Hepatic stellate cell (primary cell): Measurements from ENCODE around the gene TMEM256.

Experiments used
- DNase-seq: peaks from one replicate; pipeline ENCODE4 v3.0.0; 2011; ENCODE audit warnings: low spot score

The TMEM256 gene

GRCh38 chr17:7407485-7408251 lies 3.8 kb upstream of the TMEM256 start, which contains the start of gene NLGN2:
NLGN2 (plus strand) TSS chr17:7407845; CDS start chr17:7408256, 411 bp downstream.
- DNase-seq, result no peak

- no peak for DNase-seq
Measured at GRCh38 chr17:7407082-7407481, 3.2 kb upstream of the TMEM256 start.

GRCh38 chr17:7406235-7406825 lies 2.4 kb upstream of the TMEM256 start:
- DNase-seq, result no peak

DNA sequence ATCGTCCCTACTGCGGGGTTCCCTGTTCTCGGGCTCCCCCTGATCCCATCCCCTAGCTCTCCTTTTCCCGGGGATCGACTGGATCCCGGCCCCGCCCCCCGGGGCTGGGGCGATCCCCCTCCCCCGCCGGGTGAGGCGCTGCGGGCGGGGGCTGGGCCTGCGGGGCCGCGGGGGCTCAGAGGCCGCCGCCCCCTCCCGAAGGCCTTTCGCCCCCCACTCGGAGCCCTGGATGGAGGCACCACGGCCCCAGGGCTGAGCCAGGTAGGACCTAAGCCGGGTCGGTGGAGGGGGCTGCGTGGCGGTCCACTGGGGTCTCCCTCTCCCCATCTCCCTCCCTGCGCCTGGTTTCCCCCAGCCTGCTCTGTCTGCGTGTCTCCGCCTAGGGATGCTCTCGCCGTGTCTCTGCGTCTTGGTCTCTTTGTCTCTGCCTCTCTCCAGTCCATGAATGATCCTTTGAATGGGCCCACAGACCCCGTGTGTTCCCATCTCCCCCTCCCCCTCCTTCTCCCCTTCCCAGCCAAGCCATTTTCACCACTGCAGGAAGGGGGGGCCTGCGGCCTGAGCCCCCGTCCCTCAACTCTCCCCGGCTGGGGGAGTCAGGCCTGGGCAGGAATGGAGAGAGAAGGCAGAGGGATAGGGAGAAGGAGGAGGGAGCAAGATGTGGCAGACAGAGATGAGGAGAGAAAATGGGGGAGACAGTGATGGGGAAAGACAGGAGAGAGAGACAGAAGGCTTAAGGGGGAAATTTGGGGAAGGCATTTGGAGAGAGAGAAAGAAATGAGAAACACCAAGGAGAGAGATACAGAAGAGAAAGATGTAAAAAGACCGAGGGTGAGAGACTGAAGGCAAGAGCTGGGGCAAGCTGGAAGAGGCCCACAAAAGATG lies 1.7 kb upstream of the TMEM256 start:
- peak; percentile 44 for DNase-seq

GRCh38 chr17:7404737-7405349 lies 946 bp upstream of the TMEM256 start:
- DNase-seq, result peak; percentile 64

- peak; percentile 90 for DNase-seq
Measured at GRCh38 chr17:7403727-7403976, 245 bp downstream of the TMEM256 start.

DNA sequence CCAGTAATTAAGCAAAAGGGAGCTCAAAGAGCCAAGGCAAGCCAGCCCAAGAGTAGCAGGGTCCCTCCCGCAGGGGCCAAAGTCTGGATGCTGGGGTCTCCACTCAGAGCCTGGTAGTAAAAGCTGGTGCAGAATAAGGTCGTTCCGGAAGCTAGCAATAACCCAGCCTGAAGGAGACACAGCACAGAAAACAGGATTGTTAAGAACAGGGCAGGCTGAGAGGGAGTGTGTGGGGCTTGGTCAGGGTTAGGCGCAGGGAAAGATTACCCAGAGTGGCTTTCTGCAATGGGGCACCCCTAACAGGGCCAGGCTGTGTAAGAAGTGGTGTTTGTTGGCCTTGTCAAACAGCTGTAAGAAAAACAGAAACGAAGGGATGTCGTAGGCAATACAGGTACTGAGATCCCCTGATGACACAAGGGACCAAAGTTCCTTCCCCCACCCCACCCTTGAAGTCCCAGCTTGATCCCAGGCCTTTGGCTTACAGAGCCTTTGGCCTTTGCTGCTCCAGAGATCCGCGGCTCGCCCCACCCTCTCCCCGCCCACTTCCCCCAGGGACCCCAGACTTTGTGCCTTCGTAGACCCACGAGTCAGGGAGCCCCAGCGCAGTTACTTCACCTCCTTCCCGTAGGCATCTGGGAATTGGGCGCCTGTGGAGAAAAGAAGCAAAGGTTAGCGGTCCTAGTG lies 712 bp downstream of the TMEM256 start:
- no peak for DNase-seq

DNA sequence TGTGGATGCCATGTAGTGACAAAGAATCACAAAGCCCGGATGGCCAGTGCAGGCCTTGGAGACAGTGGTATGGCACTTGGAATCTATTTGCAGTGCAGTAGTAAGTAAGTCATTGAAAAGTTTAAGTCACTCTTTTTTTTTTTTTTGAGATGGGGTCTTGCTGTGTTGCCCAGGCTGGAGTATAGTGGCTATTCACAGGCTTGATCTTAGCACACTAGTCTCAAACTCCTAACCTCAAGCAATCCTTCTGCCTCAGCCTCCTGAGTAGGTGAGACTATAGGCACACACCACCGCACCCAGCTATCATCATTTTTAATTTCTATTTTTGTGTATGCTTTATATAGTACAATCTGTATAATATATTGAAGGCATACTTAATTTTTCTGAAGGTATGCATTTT lies 5.3 kb downstream of the TMEM256 start:
- DNase-seq, result no peak

- DNase-seq, result no peak
Measured at GRCh38 chr17:7396147-7396546, 7.8 kb downstream of the TMEM256 start.

- DNase-seq, result peak; percentile 93
Measured at GRCh38 chr17:7394452-7395191, 9.3 kb downstream of the TMEM256 start, which contains the start of gene PLSCR3. PLSCR3 (minus strand) TSS chr17:7394525; CDS start chr17:7394110, 415 bp downstream.

DNA sequence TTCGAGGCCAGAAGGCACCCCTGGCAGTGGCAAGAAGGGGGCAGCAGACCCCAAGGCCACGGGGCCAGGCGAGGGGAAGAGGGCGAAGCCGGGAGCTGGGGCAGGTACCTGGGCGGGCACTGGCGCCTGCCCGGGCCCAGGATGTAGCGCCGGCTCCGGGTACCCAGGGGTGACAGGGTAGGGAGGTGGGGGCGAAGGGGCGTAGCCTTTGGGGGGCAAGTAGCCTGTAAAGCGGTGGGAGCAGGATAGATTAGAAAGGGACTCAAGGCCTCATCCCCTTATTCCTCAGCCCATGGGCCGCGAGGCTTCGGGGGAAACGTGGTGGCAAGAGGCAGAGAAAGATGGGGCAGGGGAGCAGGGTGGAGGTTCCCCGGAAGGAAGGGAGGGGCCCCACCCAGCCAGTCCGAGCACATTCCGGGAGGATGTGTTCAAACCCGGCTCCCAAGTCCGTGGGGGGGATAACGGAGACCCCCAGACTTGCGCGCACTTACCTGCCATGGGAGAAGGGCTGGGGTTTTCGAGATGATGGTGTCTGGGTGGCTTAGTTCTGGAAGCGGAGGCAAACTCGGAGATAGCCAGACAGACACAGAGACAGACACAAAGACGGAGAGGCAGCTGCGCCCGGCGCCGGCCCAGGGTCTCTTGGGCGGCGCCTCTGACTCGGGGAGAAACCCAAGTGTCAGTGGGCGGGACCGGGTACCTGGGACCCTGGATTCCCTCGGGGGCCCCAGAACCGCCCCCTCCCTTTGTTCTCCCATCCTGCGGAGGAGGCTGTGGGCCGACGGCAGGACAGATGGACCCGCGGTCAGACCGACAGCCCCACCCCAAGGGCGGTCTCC lies 10.1 kb downstream of the TMEM256 start:
- peak; percentile 60 for DNase-seq

DNA sequence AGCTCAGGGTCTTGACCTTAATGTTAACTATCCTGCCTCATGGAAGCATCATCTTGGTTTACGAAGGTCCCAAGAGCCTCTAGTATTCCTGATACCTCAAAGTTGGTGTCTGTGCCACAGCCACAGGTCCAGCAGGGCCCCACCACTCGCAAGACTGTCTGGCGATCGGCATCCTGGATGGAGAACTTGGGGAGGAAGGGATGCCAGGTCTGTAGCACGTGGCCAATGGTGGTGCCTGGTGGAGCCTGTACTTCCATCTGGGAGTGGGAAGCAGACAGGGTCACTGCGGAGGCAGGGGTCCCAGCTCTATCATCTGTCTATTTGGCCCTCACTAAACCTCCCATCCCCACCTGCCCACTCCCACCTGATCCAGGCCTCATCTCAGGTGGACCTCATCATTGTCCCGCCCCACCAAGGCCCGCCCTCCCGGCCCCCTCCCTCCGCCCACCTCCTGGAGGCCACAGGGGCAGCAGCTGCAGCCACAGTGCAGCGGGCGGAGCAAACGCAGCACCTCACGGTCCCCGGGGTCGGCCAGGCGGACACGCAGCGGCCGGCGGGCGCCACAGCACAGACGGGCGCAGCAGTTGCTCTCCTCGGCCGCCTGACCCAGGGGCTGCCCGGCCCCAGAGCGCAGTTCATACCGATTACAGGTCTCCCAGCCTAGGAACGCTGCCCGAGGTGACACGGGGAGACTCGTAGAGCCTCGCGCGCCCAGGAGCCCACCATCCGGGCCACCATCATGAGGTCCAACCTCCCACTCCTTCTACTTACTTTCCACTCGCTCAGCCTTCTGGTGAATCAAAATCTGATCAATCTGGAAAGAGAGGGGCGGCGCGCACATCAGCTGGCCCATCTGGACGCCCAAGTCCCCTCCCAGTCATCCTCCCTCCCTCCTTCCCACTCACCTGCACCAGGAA lies 10.9 kb downstream of the TMEM256 start:
- DNase-seq, result no peak

GRCh38 chr17:7391307-7391706 lies 12.6 kb downstream of the TMEM256 start:
- DNase-seq, result no peak

GRCh38 chr17:7389924-7390910 lies 13.7 kb downstream of the TMEM256 start:
- no peak for DNase-seq

GRCh38 chr17:7388856-7389255 lies 15.0 kb downstream of the TMEM256 start:
- DNase-seq, result no peak

- DNase-seq, result no peak
Measured at GRCh38 chr17:7384489-7385081, 19.3 kb downstream of the TMEM256 start.

DNA sequence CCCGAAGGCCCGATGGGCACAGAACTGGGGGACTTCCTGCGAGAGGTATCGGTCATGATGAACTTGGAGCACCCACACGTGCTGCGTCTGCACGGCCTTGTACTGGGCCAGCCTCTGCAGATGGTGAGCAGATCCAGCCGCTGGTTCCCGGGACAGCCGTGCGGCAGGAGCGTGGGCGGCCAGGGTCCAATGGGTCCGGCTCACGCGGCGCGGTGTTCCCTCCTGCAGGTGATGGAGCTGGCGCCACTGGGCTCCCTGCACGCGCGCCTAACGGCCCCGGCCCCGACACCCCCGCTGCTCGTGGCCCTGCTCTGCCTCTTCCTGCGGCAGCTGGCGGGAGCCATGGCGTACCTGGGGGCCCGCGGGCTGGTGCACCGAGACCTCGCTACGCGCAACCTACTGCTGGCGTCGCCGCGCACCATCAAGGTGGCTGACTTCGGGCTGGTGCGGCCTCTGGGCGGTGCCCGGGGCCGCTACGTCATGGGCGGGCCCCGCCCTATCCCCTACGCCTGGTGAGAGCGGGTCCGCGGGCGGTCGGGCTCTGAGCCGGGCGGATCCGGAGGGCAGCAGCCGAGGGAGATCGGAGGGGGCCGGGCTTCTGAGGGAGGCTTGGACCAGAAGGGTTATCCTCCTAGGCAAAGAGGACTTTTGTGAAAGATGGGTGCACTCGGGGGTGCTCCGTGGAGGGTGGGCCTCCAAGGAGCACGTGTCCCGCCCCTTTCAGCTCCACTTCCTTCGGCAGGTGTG lies 20.0 kb downstream of the TMEM256 start:
- peak; percentile 69 for DNase-seq
